AG04450 (cell line): ENCODE results near the gene MED20. TPM values are rescaled to one million over a fixed set of nuclear protein-coding genes. Genes with fewer than 3 reads are reported as not detected.

Experiments used
- CTCF ChIA-PET: fragments of 300-600, 350-600 bp; formaldehyde crosslinking; extraction: SDS; loops from one replicate; lab custom pipeline; 2022; ENCODE audit warnings: antibody characterized with exemption, inconsistent platforms; lab: Charles Lee
- POLR2A ChIA-PET: fragments of 350-600 bp; formaldehyde crosslinking; extraction: SDS; loops from one replicate; lab custom pipeline; 2021; ENCODE audit warnings: antibody characterized with exemption, inconsistent platforms; lab: Yijun Ruan, JAX
- DNase-seq: peaks from one replicate; pipeline ENCODE4 v3.0.0-alpha.2; 2011; ENCODE audit warnings: low read depth, low spot score
- H3K27ac ChIP-seq: one replicate; pipeline ENCODE4 v1.5.1; 2012; ENCODE audit warnings: low read depth, low read length, control low read depth
- H3K27me3 ChIP-seq: one replicate; pipeline ENCODE4 v1.6.0; 2012; ENCODE audit warnings: low read length; ENCODE audit not compliant: control insufficient read depth, insufficient read depth
- H3K4me3 ChIP-seq: 2 replicates; pipeline ENCODE4 v1.5.1; 2011; ENCODE audit warnings: mild to moderate bottlenecking, low read depth, low read length, control low read depth
- H3K9me3 ChIP-seq: 2 replicates; pipeline ENCODE4 v1.5.1; 2012; ENCODE audit warnings: low read length; ENCODE audit not compliant: control insufficient read depth, insufficient read depth
- CTCF ChIP-seq: IDR thresholded peaks from 2 replicates; pipeline ENCODE4 v1.5.1; 2011; ENCODE audit warnings: low read depth, low read length, control low read depth, inconsistent platforms
- polyA plus RNA-seq: library from polyadenylated mRNA; depleted of rRNA; stranded (reverse); fragments of >200 nt; gene quantifications from 2 replicates; pipeline ENCODE4 v1.2.3, GENCODE V29; 2011

Gene MED20
- polyA plus RNA-seq, 1 experiment: 48.6 TPM

DNA sequence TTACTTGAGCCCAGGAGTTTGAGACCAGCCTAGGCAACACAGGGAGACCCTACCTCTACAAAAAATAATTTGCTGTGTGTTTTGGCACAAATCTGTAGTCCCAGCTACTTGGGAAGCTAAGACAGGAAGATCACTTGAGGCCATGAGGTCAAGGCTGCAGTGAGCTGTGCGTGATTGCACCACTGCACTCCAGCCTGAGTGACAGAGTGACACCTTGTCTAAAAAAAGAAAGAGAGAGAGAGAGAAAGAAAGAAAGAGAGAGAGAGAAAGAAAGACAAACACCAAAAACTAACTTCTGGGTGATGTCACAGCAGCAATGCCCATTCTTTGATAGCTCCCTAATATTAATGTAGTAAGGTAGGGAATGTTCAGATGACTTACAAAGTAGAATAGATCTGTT is 46.2 kb downstream of the MED20 start:
- Histone ChIP-seq H3K9me3 (peaks cover 2% of the 10 kb centered on the region; the same call in 1 of the 2 replicates), H3K4me3 (no peak overlapping the region), H3K27ac (no peak overlapping the region), H3K27me3 (no peaks in the 10 kb centered on the region)
- DNase-seq: no peak
- TF ChIP-seq CTCF: no peak
- ChIA-PET CTCF (interaction anchor here (1.9 to 3.2 kb wide), 3 partner anchors 28 to 88 kb away, joined by 8 to 17 read pairs (median 12); partner anchors contain the start of genes BYSL, MED20 and TOMM6), POLR2A (no interaction called here)

GRCh38 chr6:41872147-41872546 is 48.8 kb downstream of the MED20 start:
- Histone ChIP-seq H3K9me3 (peaks cover 2% of the 10 kb centered on the region; the same call in 1 of the 2 replicates), H3K27me3 (no peaks in the 10 kb centered on the region), H3K4me3 (no peak overlapping the region), H3K27ac (no peak overlapping the region)
- TF ChIP-seq CTCF: no peak
- no peak for DNase-seq
- ChIA-PET POLR2A (no interaction called here), CTCF (interaction anchor here (0.6 to 1.5 kb wide), 2 partner anchors 12 to 85 kb away, joined by 3 to 4 read pairs; no protein-coding TSS in a partner anchor)

- ChIA-PET POLR2A (interaction anchor here (0.5 kb wide), 1 partner anchor 49 kb away, joined by 3 read pairs; no protein-coding TSS in a partner anchor), CTCF (interaction anchor here (1.5 to 2.7 kb wide), 2 partner anchors 49 to 85 kb away, joined by 4 to 8 read pairs; partner anchors contain the start of genes BYSL and MED20)
- Histone ChIP-seq H3K4me3 (no peak overlapping the region), H3K9me3 (peaks cover 2% of the 10 kb centered on the region; the same call in 1 of the 2 replicates), H3K27me3 (no peaks in the 10 kb centered on the region), H3K27ac (no peak overlapping the region)
- no peak for TF ChIP-seq CTCF
- DNase-seq: no peak
These were observed 49.2 kb downstream of the MED20 start for GRCh38 chr6:41871691-41872090.

- DNase-seq: no peak
- CTCF ChIA-PET: interaction anchor here (1.0 to 1.9 kb wide), 2 partner anchors 62 kb away, joined by 5 to 7 read pairs; partner anchors contain the start of genes BYSL and MED20
- TF ChIP-seq CTCF: no peak
- no peaks in the 10 kb centered on the region for H3K27me3 ChIP-seq
- no peak overlapping the region for H3K27ac ChIP-seq
- H3K9me3 ChIP-seq: no peaks in the 10 kb centered on the region
- H3K4me3 ChIP-seq: no peak overlapping the region
- POLR2A ChIA-PET: no interaction called here
These were observed 61.6 kb downstream of the MED20 start for GRCh38 chr6:41859356-41859755.

GRCh38 chr6:41858703-41859102 is 62.2 kb downstream of the MED20 start:
- CTCF ChIA-PET: interaction anchor here (1.0 to 1.1 kb wide), 2 partner anchors 12 to 62 kb away, joined by 4 to 7 read pairs; partner anchors contain the start of genes BYSL and MED20
- Histone ChIP-seq H3K27ac (no peak overlapping the region), H3K27me3 (no peaks in the 10 kb centered on the region), H3K4me3 (no peak overlapping the region), H3K9me3 (no peaks in the 10 kb centered on the region)
- no peak for DNase-seq
- POLR2A ChIA-PET: no interaction called here
- no peak for TF ChIP-seq CTCF
